ENCODE measurements around the gene FRMD1.
"Not testable (repeated sequence)": the region's sequence is repeated elsewhere in the genome, so short reads cannot be mapped to it uniquely, and the experiment has no call there.

FRMD1 gene

DNA sequence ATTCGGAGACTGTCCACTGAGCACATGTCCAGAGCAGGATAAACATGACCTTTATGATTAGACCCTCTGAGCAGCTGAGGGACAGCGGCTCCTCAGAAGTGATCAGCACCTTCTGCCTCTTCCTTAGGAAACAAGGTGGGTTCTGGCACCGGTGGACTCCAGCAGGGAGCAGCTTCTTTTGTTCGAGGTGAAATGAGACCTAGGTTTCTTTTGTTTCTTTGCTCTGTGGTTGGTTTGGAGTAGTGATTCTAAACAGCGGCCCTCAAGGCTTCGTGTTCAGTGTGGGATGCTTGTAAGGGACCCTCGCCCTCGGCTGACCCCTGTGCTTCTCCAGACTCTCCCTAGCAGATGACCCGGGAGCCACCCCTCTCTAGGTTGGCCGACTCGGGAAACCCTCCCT is 14.6 kb upstream of the FRMD1 start:
- no peak for DNase-seq

GRCh38 chr6:168093071-168093505 is 14.1 kb upstream of the FRMD1 start:
- DNase-seq, result no peak

- DNase-seq, result no peak
Measured at GRCh38 chr6:168092541-168092940, 13.5 kb upstream of the FRMD1 start.

DNA sequence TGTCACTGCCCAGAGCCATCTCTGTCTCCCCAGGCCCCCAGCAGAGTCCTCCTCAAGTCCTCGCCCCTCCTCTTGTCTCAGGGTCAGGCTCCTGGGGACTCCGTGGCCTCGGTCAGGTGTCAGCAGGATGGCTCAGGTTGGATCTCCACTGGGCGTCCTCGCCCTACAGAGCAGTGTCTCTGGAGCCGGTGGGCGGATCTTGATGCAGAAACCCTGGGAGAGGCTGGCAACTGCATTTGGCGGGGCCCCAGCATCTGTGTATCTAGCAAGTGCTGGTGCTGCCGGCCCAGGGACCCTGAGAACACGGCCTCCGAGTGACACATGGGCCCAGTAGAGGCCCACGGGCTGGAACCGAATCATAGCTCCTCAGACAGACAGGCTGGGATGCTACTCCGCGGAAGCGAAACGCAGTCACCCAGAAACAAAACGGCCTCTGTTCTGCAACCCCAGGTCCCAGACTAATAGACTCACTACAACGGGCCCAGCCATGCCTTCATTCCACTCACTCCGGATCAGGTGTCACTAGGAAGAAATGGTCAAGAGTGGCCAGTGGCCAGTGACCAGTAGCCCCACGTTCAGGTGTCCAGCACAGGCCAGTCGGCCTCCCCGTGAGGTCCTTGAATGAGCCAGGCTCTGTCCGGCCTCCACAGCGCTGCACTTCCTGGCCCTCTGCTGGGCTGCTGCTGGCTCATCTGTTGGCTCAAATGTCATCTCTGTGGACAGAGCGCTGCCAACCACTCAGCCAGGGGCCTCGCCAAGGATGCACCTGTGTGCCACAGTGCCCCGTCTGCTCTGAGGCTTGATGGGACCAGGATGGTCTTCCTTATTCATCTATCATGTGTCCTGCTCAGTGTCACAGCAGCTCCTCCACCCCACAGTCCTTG is 12.6 kb upstream of the FRMD1 start:
- no peak for DNase-seq

DNA sequence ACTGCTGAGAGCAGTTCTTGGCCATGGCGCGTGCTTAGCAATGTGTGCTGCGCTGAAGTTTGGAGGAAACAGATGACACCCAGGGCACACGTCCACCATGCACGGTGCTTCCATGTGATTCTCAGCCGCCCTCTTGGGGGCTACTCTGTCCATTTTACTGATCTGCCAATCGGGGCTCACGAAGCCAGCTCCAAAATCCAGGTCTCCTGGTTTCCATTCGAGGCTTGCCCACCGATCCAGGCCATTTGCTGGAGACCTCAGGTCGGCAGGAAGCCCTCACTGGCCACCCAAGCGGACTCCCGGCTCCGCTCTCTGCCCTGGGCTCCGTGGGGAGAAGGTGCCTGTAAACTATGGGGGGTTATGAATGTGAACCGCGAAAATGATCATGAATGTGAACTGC is 11.7 kb upstream of the FRMD1 start:
- DNase-seq, result no peak

- no peak for DNase-seq
Measured at GRCh38 chr6:168090064-168090690, 11.2 kb upstream of the FRMD1 start.

- DNase-seq, result no peak
Measured at GRCh38 chr6:168089186-168090063, 10.4 kb upstream of the FRMD1 start.

DNA sequence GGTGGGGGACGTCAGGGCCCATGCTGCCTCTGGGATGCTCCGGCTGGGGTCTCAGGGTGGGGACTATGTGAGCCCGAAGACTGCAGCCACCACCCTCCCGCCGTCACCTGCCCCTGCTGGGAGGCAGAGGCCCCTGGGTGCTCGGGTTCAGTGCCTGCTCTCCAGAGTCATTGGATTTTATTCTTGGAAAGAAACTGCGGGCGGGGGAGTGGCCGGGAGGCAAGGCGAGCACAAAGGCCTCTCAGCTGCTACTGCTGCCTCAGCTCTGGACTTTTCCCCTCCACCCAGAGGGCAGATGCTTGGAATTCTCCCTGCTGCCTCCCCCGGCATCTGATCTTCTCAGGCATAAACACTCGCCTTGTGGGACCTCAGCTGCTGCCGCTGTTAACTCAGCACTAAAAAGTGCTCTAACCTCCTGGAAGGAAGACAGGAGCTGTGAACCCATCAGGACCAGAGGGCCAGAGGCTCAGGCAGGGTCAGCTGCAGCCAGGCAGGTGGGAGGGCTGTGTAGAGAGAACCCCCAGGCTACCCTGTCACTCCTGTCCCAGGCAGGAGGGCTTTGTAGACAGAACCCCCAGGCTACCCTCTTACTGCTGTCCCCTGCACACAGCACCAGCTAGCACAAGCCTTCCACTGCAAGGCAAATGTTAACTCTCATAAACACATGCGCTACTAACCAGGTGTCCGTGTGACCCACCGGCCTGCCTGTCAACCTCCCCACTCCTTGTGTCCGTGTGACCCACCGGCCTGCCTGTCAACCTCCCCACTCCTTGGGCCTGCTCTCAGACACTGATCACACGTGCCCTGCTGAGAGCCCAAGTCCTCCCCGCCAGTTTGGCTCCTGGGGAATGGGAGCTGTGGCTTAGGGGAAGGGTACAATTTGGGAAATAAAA is 9.4 kb upstream of the FRMD1 start:
- no peak for DNase-seq

DNA sequence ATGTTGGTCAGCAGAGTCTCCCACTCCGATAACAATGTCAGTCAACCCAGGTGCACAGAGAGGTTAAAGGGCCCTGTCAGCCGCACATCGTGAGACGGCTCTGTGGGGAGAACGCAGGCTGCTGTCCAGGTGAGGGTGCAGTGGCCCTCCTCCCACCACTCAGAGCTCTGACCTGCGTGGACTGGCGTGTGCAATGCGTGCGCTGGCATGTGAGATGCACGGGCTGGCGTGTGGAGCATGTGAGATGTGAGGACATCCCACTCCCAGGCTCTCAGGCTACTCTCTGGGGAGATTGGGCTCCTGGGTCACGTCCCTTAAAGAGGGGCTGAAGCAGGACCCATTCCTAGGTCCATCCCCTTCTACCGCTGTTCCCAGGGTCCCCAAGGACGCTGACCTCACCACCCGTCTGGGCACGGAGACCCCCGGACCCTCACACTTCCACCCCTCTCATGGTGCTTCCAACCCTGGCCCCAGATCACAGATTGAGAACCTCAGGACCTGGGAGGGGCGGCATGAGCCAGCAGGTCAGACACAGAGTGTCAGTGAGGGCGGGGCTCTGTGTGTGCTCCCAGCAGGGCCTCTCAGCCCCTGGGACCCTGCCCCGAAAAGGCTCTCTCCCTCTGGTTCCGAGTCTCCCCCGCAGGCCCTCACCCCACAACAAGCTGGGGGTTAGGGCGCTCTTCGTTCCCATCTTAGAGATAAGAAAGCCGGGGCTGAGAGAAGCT is 8.6 kb upstream of the FRMD1 start:
- no peak for DNase-seq

- no peak for DNase-seq
Measured at GRCh38 chr6:168086616-168087015, 7.6 kb upstream of the FRMD1 start.

DNA sequence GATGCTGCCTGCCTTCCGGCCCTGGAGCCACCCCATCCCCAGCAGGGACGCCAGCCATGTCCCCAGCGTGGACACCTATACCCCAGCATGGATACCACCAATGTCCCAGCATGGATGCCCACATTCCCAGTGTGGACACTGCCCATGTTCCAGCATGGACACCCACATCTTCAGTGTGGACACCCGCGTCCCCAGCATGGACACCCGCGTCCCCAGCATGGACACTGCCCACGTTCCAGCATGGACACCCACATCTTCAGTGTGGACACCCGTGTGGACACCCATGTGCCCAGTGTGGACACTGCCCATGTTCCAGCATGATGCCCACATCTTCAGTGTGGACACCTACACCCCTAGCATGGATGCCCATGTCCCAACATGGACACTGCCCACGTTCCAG is 7.1 kb upstream of the FRMD1 start:
- no peak for DNase-seq

DNA sequence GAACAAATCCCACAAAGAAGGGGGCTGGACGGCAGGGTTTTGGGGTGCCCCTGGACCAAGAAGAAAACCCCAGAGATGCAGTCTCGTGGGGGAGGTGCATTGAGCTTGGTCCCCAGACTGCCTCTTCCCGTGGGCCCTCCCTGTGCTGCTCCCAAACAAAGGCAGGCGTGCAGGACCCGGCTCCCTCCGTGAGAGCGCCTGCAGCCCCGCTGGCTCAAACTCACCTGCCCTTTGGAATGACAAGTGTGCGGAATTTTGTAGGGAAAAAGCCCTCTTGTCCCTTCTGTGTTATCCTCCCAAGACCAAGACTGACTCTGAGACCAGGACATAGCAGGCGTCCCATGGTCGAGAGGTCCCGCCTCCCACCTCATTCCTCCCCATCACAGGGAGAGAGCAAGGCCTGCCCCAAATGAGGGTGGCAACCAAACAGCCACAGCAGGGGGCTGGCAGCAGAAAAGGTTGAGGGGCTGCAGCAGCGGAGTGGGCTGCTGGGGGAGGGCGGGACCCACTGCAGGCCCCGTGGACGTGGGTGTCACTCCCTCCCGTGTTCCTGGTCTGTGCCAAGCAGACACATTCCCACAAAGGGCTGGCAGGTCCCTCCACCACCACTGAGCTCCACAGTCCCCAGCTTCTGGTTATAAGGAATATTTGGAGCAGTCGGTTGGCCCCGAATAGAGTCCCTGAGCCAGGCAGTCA is 5.6 kb upstream of the FRMD1 start:
- DNase-seq, result no peak

DNA sequence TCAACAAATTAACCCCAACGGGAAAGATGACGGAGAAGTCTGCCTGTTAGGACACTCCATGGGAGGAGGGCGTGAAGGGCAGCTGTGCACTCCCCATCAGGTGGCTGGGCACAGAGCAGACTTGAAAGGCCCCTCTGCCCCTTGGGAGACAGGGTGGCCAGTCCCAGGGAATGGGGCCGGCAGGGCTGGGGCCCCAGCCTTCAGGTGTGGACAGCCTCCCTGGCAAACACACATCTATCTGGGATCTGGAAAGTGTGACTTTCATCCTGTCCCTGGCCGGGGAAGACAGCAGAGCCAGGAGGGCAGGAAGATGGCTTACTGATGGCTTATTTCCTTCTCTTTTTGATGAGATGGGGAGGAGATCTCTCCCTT is 4.5 kb upstream of the FRMD1 start:
- DNase-seq, result no peak

DNA sequence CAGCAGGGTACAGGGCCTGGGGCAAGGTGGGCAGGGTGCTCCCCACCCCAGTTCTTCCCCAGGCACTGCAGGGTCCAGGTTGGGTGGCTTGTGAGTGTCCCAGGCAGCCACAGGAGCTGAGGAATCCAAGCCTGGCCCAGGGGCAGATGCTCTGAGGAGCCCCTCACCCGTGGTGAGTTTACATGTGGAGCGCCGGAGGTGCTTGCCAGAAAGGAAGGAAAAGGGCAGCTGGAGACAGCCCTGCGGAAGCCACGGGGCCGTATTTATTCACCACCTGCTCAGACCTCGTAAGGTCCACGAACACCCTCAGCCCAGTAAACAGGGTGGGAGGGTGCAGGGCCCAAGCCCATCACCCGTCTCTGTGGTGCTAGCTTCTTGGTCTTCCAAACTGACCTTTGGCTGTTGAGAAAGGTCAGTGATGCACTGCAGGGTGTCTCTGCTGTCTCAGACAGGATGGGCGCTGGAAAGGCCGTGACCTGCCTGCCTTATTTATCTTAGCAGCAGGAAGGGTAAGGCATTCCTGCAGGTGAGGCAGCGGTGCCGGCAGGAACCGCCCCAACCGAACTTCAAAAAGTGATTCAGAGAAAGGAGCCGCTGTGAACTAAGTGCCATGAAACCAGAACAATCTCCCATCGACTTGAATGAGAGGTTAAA is 4.0 kb upstream of the FRMD1 start:
- DNase-seq, result no peak

DNA sequence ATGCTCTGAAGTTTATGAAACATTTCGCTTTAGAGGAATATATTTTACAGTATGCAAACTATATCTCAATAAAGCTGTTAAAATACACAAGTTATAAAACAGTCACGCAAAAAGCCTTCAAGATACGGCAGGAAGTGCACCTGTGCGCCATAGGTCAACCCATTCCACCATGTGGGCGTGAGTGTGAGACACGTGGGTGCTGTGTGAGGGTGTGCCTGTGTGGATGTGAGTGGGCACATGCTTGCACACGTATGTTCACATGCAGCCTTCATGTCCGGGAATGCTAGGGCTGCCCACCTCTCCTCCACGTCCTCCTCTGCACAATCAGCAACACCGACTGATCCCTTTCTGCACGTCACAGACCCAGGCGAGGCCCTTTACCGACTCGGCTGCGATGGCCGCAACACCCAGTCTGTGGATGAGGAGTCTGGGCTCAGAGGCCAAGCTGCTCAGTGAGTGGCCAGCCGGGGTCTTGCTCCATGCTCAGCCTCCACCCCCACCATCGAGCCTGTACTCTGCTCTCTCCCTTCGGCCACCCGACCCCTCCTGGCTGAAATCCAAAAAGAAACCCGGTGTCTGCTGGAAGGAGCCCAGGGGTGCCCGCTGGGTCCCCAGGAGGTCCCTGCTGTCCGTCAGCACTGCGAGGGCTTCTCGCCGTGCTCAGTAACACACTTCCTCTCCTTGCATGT is 3.0 kb upstream of the FRMD1 start:
- DNase-seq, result no peak

DNA sequence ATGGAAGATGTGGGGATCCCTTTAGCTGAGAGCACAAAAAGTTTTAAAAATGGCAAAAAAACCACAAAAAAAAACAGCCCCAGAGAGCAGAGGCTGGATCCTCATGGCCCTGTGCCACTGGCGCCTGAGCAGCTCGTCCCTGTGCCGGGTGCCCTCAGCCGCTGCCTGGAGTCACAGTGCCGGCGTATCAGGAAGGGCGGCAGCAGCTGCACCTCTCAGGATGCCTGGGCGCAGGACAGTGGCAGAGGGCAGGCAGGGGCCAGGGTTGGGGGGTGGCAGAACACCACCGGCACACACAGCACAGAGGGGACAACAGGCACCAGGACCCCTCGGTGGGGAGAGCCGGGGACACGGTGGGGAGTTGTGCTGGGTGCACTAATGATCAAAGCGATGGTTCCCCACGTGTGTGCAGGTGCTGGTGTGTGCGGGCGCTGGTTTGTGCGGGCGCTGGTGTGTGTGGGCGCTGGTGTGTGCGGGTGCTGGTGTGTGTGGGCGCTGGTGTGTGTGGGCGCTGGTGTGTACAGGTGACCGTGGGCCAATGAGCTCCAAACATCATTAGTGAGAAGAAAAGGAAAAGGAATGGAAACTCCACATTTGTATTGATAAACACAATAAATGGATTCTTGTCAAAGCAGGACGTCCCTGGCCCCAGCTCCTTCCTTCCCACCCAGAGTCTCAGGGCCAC is 1.5 kb upstream of the FRMD1 start:
- no peak for DNase-seq

DNA sequence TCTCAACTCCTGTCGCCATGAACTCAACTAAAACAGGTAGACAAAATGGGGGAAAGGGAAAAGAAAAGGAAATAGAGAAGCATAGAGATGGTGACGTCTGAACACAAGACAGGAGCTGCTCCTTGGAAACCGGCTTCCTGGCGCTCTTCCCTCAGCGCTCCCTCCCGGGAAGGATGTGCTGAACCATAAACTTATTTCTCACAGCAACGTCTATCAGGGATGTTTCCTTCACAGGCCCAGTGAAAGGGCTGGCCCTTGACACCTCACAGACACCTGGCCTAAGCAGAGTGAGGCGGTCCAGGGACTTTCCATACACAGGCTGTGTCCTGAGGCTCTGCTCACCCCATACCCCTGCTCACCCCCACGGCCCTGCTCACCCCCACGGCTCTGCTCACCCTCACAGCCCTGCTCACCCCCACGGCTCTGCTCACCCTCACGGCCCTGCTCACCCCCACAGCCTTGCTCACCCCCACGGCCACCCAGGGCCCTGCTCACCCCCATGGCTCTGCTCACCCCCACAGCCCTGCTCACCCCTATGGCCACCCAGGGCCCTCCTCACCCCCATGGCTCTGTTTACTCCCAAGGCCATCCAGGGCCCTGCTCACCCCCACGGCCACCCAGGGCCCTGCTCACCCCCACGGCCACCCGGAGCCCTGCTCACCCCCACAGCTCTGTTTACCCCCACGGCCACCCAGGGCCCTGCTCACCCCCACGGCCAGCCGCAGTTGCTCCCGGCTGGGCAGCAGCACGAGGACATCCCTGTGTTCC is 653 bp downstream of the FRMD1 start:
- DNase-seq, result no peak

DNA sequence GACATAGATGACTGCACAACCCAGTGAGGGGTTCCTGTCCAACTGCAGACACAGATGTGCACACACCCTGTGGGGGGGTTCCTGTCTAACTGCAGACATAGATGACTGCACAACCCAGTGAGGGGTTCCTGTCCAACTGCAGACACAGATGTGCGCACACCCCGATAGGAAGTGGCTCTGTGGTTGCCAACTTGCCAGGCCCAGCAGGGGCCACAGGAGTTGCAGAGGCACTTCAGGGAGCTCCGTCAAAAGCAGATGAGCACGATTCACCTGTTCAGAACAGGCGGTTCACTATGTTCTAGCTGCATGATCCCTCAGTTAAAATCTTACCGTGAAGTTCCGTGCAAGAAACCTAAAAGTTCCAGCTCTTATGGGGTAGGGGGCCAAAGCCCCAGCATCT is 1.6 kb downstream of the FRMD1 start:
- not testable (repeated sequence) for DNase-seq

DNA sequence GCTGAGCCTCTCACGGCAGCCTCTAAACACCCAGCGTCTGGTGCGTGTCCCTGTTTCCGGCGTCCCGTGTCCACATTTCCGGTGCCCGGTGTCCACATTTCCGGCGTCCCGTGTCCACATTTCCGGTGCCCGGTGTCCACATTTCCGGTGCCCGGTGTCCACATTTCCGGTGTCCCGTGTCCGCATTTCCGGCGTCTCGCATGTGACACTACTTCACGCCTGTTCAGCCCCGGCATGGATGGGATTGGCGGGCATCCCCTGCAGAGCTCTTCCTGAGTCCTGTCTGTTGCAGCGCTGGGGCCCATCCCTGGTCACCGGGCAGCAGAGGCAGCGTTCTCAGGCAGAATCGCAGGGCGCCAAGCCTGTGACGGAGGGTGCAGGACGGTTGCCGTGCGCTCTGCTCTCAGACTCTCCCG is 3.2 kb downstream of the FRMD1 start:
- no peak for DNase-seq
